ENCODE data around the gene ELOB.

DNA sequence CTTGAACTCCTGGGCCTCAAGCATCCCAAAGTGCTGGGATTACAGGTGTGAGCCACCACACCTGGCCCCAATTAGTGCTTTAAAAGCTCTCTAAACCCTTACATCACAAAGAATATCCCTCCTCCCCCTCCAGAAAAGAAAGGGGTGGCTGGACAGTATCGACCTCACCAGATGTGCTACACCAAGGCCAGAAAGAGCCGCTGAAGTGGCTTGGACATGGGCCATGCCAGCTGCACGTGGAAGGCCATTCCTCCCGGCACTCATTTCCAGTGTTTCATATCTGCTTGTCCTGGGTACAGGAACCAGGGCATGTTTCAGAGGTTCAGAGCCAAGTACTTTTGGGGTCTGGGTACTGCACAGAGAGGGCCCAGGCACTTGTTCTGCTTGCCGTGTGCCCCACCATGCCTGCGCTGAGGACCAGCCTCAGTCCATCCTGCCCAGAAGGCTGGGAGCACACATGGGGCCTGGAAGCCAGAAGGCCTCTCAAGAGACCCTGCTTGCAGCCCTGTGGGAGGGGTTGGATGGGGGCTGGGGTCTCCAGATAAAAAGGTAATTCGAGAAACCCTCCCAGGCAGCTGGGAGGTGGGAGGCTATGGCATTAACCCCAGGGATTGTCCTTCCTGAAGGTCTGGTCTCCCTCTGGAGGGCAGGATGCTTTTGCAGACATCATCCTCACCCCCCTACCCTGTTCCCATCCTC, 28.2 kb downstream of the ELOB start:
- TF ChIP-seq TAF1 (IDR thresholded peaks at IDR 0.05; ENCODE audit: borderline replicate concordance, insufficient read depth, low read length) = no peak
- no peak for TF ChIP-seq POLR2AphosphoS5 (IDR thresholded peaks at IDR 0.05; ENCODE audit: low read depth, low read length)
- TF ChIP-seq SIN3A (IDR thresholded peaks at IDR 0.05; ENCODE audit: borderline replicate concordance, insufficient read depth, low read length) = no peak
